Ovary (tissue), 9 donors: ENCODE data around the gene KCNQ4. TPM values are rescaled to one million over a fixed set of nuclear protein-coding genes. Genes with fewer than 3 reads are reported as not detected.

Experiments used
- DNase-seq, 5 donors: peaks; one replicate each; pipeline ENCODE4 v3.0.0-alpha.2; 2019 to 2020
- H3K27ac ChIP-seq, 2 donors: fragments of 200-600 bp; one replicate each; pipeline versions ENCODE4 v1.5.1 to v1.8.0; 2019 to 2022
- H3K27me3 ChIP-seq: fragments of 200-600 bp; one replicate; pipeline ENCODE4 v1.8.0; 2022
- H3K36me3 ChIP-seq: fragments of 200-600 bp; sonication (generic); one replicate; pipeline ENCODE4 v1.5.1; 2019
- H3K4me1 ChIP-seq: one replicate; pipeline ENCODE4 v1.8.1; 2013; ENCODE audit warnings: mild to moderate bottlenecking, moderate library complexity; ENCODE audit not compliant: insufficient read depth
- H3K4me3 ChIP-seq: fragments of 200-600 bp; sonication (generic); one replicate; pipeline ENCODE4 v1.5.1; 2017
- H3K9me3 ChIP-seq, 2 donors: fragments of 200-600 bp in 1 of 2; sonication (generic) in 1 of 2; one replicate each; pipeline versions ENCODE4 v1.5.1 to v1.8.1; 2013 to 2019; ENCODE audit warnings: mild to moderate bottlenecking in 1 of 2, moderate library complexity in 1 of 2
- EP300 ChIP-seq: sonication (generic); formaldehyde crosslinking; IDR thresholded peaks from one replicate; pipeline ENCODE4 v1.6.1; 2017; ENCODE audit warnings: antibody characterized with exemption
- POLR2A ChIP-seq: fragments of 450-650 bp; IDR thresholded peaks from one replicate; pipeline ENCODE4 v1.6.1; 2017; ENCODE audit warnings: antibody characterized with exemption, mild to moderate bottlenecking, moderate library complexity
- WGBS, 3 donors: extraction: QIAGEN DNeasy Blood & Tissue Kit in 1 of 3; methylation state at CpG; one replicate each; pipeline versions ENCODE4 v1.1.5 to v1.1.7; 2013 to 2017; 5-methylcytosine and 5-hydroxymethylcytosine counted together
- intact Hi-C, 4 donors: fragments of 100-400 bp; cut with DNase I; formaldehyde crosslinking; loops; one replicate each; pipeline versions ENCODE4 v1.11.0 to v1.15.1; 2022 to 2023
- polyA plus RNA-seq, 2 donors: library from polyadenylated mRNA; stranded (reverse); fragments of 200-250 nt in 1 of 2; fragments of 350-450 nt in 1 of 2; fragmentation: Illumina TruSeq in 1 of 2; extraction: RNeasy Lipid Tissue Mini Kit (QIAGEN cat#74804) in 1 of 2; gene quantifications; one replicate each; pipeline ENCODE4 v1.2.3, GENCODE V29; 2013 to 2014
- total RNA-seq, 7 donors: library from RNA; depleted of rRNA in 2 of 7; stranded (reverse); fragments of >200 nt in 2 of 7; fragmentation: NEBNext Ultra II Directional in 3 of 7; extraction: Animal tissue kit (Norgen Biotek cat#: 25700) in 3 of 7; gene quantifications; one replicate each; pipeline versions ENCODE4 v1.1.0 to v1.2.4, GENCODE V29; 2016 to 2023
- TF ChIP-seq, protein P1 (sequence below), 3 donors: fragments of 450-650 bp in 2 of 3; fragments of 200-600 bp in 1 of 3; IDR thresholded peaks; one replicate each; pipeline versions ENCODE4 v1.5.1 to v1.8.0; 2016 to 2022; ENCODE audit warnings: antibody characterized with exemption in 3 of 3, mild to moderate bottlenecking in 1 of 3
- donor health status: DM: no; HTN: no; CAD: no; lungs with moderate emphysema.
- donor health status: DM: no; HTN: no; CAD: no.
- donor health status: Bipolar disorder and iron deficiency.
- donor health status: DM: yes; HTN: yes; CAD: no.
- donor health status: DM: no; HTN: no; CAD: no.
- donor health status: DM: yes; HTN: yes; CAD: no.

Gene KCNQ4
- total and polyA plus RNA-seq, 9 donors, result 0.36 to 3.1 (median 0.84) TPM

DNA sequence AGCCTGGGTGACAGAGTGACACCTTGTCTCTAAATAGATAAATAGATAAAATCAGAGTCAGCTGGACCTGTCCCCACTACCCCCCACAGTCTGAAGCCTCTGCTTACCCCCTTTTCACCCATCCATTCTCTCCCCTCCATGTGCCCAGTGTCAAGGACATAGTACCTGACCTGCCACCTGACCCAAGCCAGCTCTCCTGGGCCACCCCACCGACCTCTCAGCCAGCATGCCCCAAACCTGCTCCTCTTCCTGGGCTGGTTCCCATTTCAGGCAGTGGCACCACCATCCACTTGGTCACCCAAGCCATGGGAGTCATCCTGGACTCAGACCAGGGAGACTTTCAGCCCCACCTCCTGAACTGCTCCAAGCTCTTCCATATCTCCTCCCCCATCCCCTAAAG is 50.4 kb downstream of the KCNQ4 start:
- DNase-seq, result no peak
- Histone ChIP-seq H3K27me3 (no peaks in the 10 kb centered on the region), H3K27ac (no peak overlapping the region), H3K4me1 (no peaks in the 10 kb centered on the region), H3K36me3 (no peaks in the 10 kb centered on the region), H3K9me3 (no peaks in the 10 kb centered on the region), H3K4me3 (no peak overlapping the region)
- intact Hi-C loops, result loop anchor here in 1 of 4 donors (10.0 kb wide), 1 partner anchor 229 kb away; no protein-coding TSS in a partner anchor
- WGBS, 3 donors, result 79 to 95% (median 91%) methylated on average over 1 of the region's 1 CpG
- TF ChIP-seq POLR2A (no peak), EP300 (no peak)
- TF ChIP-seq, protein P1, sequence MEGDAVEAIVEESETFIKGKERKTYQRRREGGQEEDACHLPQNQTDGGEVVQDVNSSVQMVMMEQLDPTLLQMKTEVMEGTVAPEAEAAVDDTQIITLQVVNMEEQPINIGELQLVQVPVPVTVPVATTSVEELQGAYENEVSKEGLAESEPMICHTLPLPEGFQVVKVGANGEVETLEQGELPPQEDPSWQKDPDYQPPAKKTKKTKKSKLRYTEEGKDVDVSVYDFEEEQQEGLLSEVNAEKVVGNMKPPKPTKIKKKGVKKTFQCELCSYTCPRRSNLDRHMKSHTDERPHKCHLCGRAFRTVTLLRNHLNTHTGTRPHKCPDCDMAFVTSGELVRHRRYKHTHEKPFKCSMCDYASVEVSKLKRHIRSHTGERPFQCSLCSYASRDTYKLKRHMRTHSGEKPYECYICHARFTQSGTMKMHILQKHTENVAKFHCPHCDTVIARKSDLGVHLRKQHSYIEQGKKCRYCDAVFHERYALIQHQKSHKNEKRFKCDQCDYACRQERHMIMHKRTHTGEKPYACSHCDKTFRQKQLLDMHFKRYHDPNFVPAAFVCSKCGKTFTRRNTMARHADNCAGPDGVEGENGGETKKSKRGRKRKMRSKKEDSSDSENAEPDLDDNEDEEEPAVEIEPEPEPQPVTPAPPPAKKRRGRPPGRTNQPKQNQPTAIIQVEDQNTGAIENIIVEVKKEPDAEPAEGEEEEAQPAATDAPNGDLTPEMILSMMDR (IDR thresholded peaks at IDR 0.05), result no peak

DNA sequence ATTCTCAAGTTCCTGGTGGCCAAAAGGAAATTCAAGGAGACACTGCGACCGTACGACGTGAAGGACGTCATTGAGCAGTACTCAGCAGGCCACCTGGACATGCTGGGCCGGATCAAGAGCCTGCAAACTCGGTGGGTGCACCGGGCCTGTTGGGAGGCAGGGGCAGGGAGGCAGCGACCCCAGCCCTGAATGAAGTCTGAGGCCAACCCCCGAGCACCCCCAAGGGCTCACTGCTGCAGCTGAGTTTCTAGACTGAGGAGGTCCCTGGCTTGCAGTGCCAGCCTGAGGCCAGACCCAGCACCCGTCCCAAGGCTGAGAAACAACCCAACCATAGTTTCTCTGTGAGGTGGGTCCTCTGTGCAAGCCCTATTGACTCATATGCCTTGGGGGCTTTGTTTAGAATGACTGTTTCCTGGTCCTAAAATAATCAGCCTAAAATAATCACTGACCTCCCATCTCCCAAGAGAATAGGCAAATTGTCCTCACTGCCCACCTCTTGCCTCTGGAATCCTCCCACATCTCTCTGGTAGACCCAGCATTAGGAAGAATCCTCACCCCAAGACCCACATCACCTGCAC is 51.5 kb downstream of the KCNQ4 start:
- no peaks in the 10 kb centered on the region for H3K9me3 ChIP-seq
- no peaks in the 10 kb centered on the region for H3K4me1 ChIP-seq
- no peaks in the 10 kb centered on the region for H3K36me3 ChIP-seq
- 84 to 88% (median 86%) methylated on average over 11 of the region's 11 CpGs for WGBS, 3 donors
- no peak for DNase-seq
- H3K27me3 ChIP-seq, result no peaks in the 10 kb centered on the region
- H3K27ac ChIP-seq, result no peak overlapping the region
- intact Hi-C loops, result loop anchor here in 1 of 4 donors (10.0 kb wide), 1 partner anchor 230 kb away; no protein-coding TSS in a partner anchor
- H3K4me3 ChIP-seq, result no peak overlapping the region
- TF ChIP-seq, protein P1 (IDR thresholded peaks at IDR 0.05), result no peak
- TF ChIP-seq EP300 (no peak), POLR2A (no peak)

DNA sequence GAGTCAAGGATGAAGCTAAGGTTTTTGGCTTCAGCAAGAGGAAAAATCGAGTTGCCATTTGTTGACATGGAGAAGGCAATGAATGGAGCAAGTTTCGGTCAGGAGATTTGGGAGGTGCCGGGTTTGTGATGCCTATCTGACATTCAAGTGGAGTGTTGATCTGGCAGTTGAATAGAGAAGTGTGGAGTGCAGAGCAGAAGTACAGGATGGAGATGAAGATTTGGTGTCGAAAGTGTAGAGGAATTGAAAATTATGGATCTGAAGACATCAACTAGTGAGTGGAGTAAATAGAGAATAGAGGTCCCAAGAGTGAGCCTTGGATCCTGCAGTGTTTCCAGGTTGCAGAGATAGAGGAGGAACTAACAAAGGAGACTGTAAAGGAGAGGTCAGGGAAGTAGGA is 52.7 kb downstream of the KCNQ4 start:
- TF ChIP-seq EP300 (no peak), POLR2A (no peak)
- TF ChIP-seq, protein P1 (IDR thresholded peaks at IDR 0.05), result no peak
- Histone ChIP-seq H3K27ac (no peak overlapping the region), H3K4me1 (no peaks in the 10 kb centered on the region), H3K36me3 (no peaks in the 10 kb centered on the region), H3K27me3 (no peaks in the 10 kb centered on the region), H3K9me3 (no peaks in the 10 kb centered on the region), H3K4me3 (no peak overlapping the region)
- no peak for DNase-seq
- WGBS, 3 donors, result 85 to 87% (median 86%) methylated on average over 4 of the region's 4 CpGs
- intact Hi-C loops, result loop anchor here in 1 of 4 donors (10.0 kb wide), 1 partner anchor 231 kb away; no protein-coding TSS in a partner anchor

DNA sequence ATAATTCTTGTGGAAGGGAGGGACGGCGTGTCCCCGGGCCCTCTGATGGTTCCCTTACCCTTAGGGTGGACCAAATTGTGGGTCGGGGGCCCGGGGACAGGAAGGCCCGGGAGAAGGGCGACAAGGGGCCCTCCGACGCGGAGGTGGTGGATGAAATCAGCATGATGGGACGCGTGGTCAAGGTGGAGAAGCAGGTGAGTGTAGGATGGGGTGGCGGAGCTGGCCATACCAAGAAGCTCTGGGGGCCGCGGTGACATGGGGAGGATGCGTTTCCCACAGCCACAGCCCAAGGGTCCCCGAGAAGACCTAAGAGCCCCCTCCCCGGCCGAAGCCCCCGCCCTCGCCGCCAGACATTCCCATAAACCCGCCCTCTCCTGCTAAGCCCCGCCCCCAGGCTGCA is 54.0 kb downstream of the KCNQ4 start:
- TF ChIP-seq, protein P1 (IDR thresholded peaks at IDR 0.05), result no peak
- TF ChIP-seq EP300 (no peak), POLR2A (no peak)
- intact Hi-C loops, result loop anchor here in 1 of 4 donors (10.0 kb wide), 1 partner anchor 233 kb away; no protein-coding TSS in a partner anchor
- H3K27me3 ChIP-seq, result no peaks in the 10 kb centered on the region
- H3K36me3 ChIP-seq, result no peaks in the 10 kb centered on the region
- no peaks in the 10 kb centered on the region for H3K9me3 ChIP-seq
- no peak overlapping the region for H3K27ac ChIP-seq
- WGBS, 3 donors, result 59 to 70% (median 63%) methylated on average over 24 of the region's 24 CpGs
- H3K4me3 ChIP-seq, result no peak overlapping the region
- H3K4me1 ChIP-seq, result no peaks in the 10 kb centered on the region
- DNase-seq, result no peak
